GM21360 (cell line): Measurements from ENCODE around the gene CCM2L.

Experiments used
- ATAC-seq: cut with Tn5 transposase; IDR thresholded peaks from one replicate; pipeline ENCODE4 v1.9.1; 2021; ENCODE audit warnings: mild to moderate bottlenecking, moderate library complexity; ENCODE audit not compliant: unreplicated experiment

Gene CCM2L

GRCh38 chr20:32010101-32010500 is at the start of gene CCM2L:
TSS of gene CCM2L (plus strand) at chr20:32010438. CDS start at chr20:32010455, 17 bp downstream.
- no peak for ATAC-seq

- no peak for ATAC-seq
These were observed 47.5 kb upstream of the CCM2L start for GRCh38 chr20:31962761-31963160.

- no peak for ATAC-seq
These were observed 46.3 kb upstream of the CCM2L start for GRCh38 chr20:31963889-31964288.

GRCh38 chr20:31966991-31967655 is 43.1 kb upstream of the CCM2L start:
- no peak for ATAC-seq

- no peak for ATAC-seq
These were observed 42.4 kb upstream of the CCM2L start, which contains the start of gene XKR7 for GRCh38 chr20:31967830-31968249. TSS of gene XKR7 (plus strand) at chr20:31968151. CDS start at chr20:31968176, 25 bp downstream.

- ATAC-seq: no peak
These were observed 41.7 kb upstream of the CCM2L start for GRCh38 chr20:31968291-31969126.

GRCh38 chr20:31969991-31970390 is 40.2 kb upstream of the CCM2L start:
- no peak for ATAC-seq

GRCh38 chr20:31972471-31973021 is 37.7 kb upstream of the CCM2L start:
- no peak for ATAC-seq

GRCh38 chr20:31974296-31974695 is 35.9 kb upstream of the CCM2L start:
- no peak for ATAC-seq

- ATAC-seq: no peak
These were observed 35.2 kb upstream of the CCM2L start for GRCh38 chr20:31974951-31975487.

GRCh38 chr20:31975874-31976273 is 34.4 kb upstream of the CCM2L start:
- no peak for ATAC-seq

GRCh38 chr20:31977080-31977479 is 33.2 kb upstream of the CCM2L start:
- ATAC-seq: no peak

GRCh38 chr20:31979713-31980426 is 30.4 kb upstream of the CCM2L start:
- ATAC-seq: no peak

- no peak for ATAC-seq
These were observed 28.5 kb upstream of the CCM2L start for GRCh38 chr20:31981784-31982183.

GRCh38 chr20:31984981-31985471 is 25.2 kb upstream of the CCM2L start:
- no peak for ATAC-seq

- ATAC-seq: no peak
These were observed 22.5 kb upstream of the CCM2L start for GRCh38 chr20:31987744-31988143.

- ATAC-seq: no peak
These were observed 21.7 kb upstream of the CCM2L start for GRCh38 chr20:31988430-31989015.

GRCh38 chr20:31989030-31989645 is 21.1 kb upstream of the CCM2L start:
- no peak for ATAC-seq

GRCh38 chr20:31990641-31991338 is 19.4 kb upstream of the CCM2L start:
- no peak for ATAC-seq
